ENCODE results near the gene NUMB. TPM values are rescaled to one million over a fixed set of nuclear protein-coding genes. Genes with fewer than 3 reads are reported as not detected.

Gene NUMB
- total and polyA plus RNA-seq, 2 experiments from 2014 or later = 64.8 to 142 TPM

DNA sequence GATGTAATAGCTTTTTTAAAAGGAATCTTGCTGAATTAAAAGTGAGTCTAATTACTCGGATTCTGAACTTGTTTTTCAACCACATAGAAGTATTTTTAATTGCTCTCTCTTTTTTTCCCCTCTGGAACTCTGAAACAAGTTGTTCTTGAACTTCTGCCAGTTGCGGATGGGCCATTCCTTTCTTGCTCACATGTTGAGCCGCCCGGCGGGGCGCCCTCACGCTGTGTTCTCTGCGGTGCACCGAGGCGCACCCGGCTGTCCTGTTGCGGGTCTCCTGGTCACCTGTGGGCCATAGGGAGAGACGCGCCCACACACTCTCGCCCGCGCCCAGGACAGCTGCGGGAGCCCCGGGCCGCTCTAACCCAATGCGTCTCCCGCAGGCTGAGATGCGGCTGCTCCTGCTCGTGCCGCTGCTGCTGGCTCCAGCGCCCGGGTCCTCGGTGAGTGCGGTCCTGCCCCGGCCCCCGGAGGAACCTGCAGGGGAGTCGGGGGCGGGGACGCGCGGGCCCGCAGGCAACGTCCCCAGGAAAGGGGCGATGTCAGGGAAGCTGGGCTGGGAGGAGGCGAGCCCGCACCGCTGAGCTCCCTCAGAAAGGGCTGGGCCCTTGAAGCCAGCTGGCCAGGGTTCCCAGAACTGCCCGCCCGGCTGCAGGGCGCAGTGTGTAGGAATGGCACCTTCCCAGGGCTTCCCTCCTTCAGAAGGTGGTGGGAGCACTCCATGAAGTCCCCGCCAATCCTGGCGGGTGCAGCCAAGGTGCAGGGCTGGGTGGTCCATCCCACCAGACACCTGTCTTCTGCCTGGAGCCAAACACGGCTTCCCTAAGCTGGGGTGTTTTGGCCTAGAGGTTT lies 218.7 kb downstream of the NUMB start:
- Histone ChIP-seq H3F3A (ENCODE audit: insufficient read depth) (peaks cover 12% of the 10 kb centered on the region), H3K4me1 (ENCODE audit: insufficient read depth) (peaks cover 17% of the 10 kb centered on the region), H3K27me3 (replicated peaks; ENCODE audit: insufficient read depth) (peaks cover 35% of the 10 kb centered on the region), H3K27ac (no peak overlapping the region), H3K4me3 (peak overlapping the region; percentile 46), H3K9me3 (ENCODE audit: low read depth) (no peaks in the 10 kb centered on the region), H3K4me2 (ENCODE audit: unreplicated experiment) (peak overlapping the region; percentile 81), H3K9ac (no peak overlapping the region), H4K20me1 (ENCODE audit: insufficient read depth) (no peaks in the 10 kb centered on the region), H3K36me3 (ENCODE audit: low read depth) (no peaks in the 10 kb centered on the region), H3K9me2 (ENCODE audit: insufficient read depth) (no peaks in the 10 kb centered on the region), H3K79me2 (ENCODE audit: insufficient read depth) (no peaks in the 10 kb centered on the region), H2AFZ (no peak overlapping the region)
- in situ Hi-C loops (cut with MboI) = no loop called here
- peak; percentile 71 for DNase-seq
- WGBS, 2 experiments (ENCODE audit: low coverage in 1 of 2, low lambda C conversion rate in 2 of 2, missing lambda C conversion rate in 2 of 2) = 8 to 10% methylated on average over 28 to 48 of the region's 48 CpGs
- TF ChIP-seq EZH2 (IDR thresholded peaks at IDR 0.05; ENCODE audit: insufficient read depth, poor library complexity, severe bottlenecking) (no peak), EZH2phosphoT487 (IDR thresholded peaks at IDR 0.05; ENCODE audit: insufficient read depth, low read depth) (0 out of 2 replicates have a peak, but pooled peaks have one; percentile 33)

- no peaks in the 10 kb centered on the region for H3K79me2 ChIP-seq (ENCODE audit: insufficient read depth)
- in situ Hi-C loops (cut with MboI) = no loop called here
- peaks cover 12% of the 10 kb centered on the region for H3F3A ChIP-seq (ENCODE audit: insufficient read depth)
- H3K36me3 ChIP-seq (ENCODE audit: low read depth) = no peaks in the 10 kb centered on the region
- H2AFZ ChIP-seq = no peak overlapping the region
- H3K4me2 ChIP-seq (ENCODE audit: unreplicated experiment) = peak overlapping the region; percentile 81
- H3K4me3 ChIP-seq = 0 out of 2 replicates have a peak overlapping the region, but pooled peaks have one; percentile 57
- peaks cover 41% of the 10 kb centered on the region for H3K27me3 ChIP-seq (replicated peaks; ENCODE audit: insufficient read depth)
- no peak overlapping the region for H3K9ac ChIP-seq
- WGBS, 2 experiments (ENCODE audit: low coverage in 1 of 2, low lambda C conversion rate in 2 of 2, missing lambda C conversion rate in 2 of 2) = 47 to 60% methylated on average over 11 of the region's 11 CpGs
- H3K4me1 ChIP-seq (ENCODE audit: insufficient read depth) = peaks cover 17% of the 10 kb centered on the region
- no peaks in the 10 kb centered on the region for H4K20me1 ChIP-seq (ENCODE audit: insufficient read depth)
- TF ChIP-seq EZH2phosphoT487 (IDR thresholded peaks at IDR 0.05; ENCODE audit: insufficient read depth, low read depth) (no peak), EZH2 (IDR thresholded peaks at IDR 0.05; ENCODE audit: insufficient read depth, poor library complexity, severe bottlenecking) (no peak)
- no peaks in the 10 kb centered on the region for H3K9me2 ChIP-seq (ENCODE audit: insufficient read depth)
- DNase-seq = no peak
- H3K9me3 ChIP-seq (ENCODE audit: low read depth) = no peaks in the 10 kb centered on the region
- no peak overlapping the region for H3K27ac ChIP-seq
These were observed 219.4 kb downstream of the NUMB start for GRCh38 chr14:73238941-73239340.

DNA sequence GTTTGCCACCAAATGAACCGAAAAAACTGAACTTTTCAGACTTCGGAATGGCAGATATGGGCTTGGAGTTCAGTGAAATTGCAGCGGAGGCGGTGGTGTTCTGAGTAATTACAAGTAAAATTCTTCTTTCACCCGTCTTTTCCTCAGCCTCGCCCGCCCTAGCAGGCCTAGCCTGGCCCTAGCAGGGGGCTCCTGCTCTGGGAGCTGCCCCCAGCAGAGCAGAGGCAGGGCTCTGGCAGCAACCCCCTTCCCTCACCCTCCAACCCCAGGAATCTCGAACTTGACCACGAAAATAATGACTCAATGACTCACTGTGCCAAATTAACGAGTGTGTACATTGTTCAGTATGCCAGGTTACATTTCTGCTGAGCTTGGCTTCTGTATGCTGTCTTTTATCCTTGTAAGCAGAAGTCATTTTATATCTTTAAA lies 219.9 kb downstream of the NUMB start:
- Histone ChIP-seq H2AFZ (peak overlapping the region; percentile 62), H3K9ac (no peak overlapping the region), H3K27me3 (replicated peaks; ENCODE audit: insufficient read depth) (peaks cover 41% of the 10 kb centered on the region), H3K9me3 (ENCODE audit: low read depth) (no peaks in the 10 kb centered on the region), H4K20me1 (ENCODE audit: insufficient read depth) (no peaks in the 10 kb centered on the region), H3K9me2 (ENCODE audit: insufficient read depth) (no peaks in the 10 kb centered on the region), H3K27ac (no peak overlapping the region), H3K36me3 (ENCODE audit: low read depth) (no peaks in the 10 kb centered on the region), H3K79me2 (ENCODE audit: insufficient read depth) (no peaks in the 10 kb centered on the region), H3K4me1 (ENCODE audit: insufficient read depth) (peaks cover 17% of the 10 kb centered on the region), H3F3A (ENCODE audit: insufficient read depth) (peaks cover 12% of the 10 kb centered on the region), H3K4me3 (peak overlapping the region; percentile 57), H3K4me2 (ENCODE audit: unreplicated experiment) (peak overlapping the region; percentile 81)
- in situ Hi-C loops (cut with MboI) = no loop called here
- WGBS, 2 experiments (ENCODE audit: low coverage in 1 of 2, low lambda C conversion rate in 2 of 2, missing lambda C conversion rate in 2 of 2) = 2% methylated on average over 10 of the region's 10 CpGs
- DNase-seq = peak; percentile 77
- peak; percentile 27 for TF ChIP-seq EZH2 (IDR thresholded peaks at IDR 0.05; ENCODE audit: insufficient read depth, poor library complexity, severe bottlenecking)
- no peak for TF ChIP-seq EZH2phosphoT487 (IDR thresholded peaks at IDR 0.05; ENCODE audit: insufficient read depth, low read depth)

DNA sequence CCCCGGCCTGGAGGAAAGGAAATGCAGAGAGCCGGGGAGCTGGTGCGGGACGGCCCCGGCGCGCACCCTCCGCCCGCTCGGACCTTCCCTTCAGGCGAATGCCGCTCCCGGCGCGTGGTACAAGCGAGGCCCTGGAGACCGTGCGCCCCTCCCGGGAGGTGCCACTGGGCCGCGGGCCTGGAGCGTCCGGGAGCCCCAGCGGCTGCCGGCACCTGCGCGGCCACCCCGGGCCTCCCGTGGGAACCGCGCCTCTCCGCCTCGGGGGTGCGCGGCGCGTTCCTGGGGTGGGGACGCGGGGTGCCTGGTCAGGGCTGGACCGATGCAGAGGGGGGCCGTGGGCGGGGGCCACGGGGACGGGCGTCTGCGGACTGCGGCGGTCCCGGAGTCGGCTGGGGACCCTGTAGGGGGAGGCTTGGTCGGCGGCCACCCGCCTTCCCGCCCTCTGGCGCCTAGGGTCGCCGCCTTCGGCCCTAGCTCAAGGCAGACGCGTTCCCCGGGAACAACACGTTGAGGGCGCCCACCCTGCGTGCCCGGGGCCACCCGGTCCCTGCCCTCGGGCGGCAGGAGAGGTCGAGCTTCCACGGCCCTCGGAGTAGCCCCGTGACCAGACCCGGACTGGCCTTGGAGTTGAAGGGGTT lies 220.4 kb downstream of the NUMB start:
- WGBS, 2 experiments (ENCODE audit: low coverage in 1 of 2, low lambda C conversion rate in 2 of 2, missing lambda C conversion rate in 2 of 2) = 0 to 2% methylated on average over 52 of the region's 73 CpGs
- Histone ChIP-seq H3K4me1 (ENCODE audit: insufficient read depth) (peaks cover 17% of the 10 kb centered on the region), H2AFZ (peak overlapping the region; percentile 62), H3K9ac (no peak overlapping the region), H3K9me3 (ENCODE audit: low read depth) (no peaks in the 10 kb centered on the region), H4K20me1 (ENCODE audit: insufficient read depth) (no peaks in the 10 kb centered on the region), H3K27ac (no peak overlapping the region), H3K4me3 (peak overlapping the region; percentile 57), H3K9me2 (ENCODE audit: insufficient read depth) (no peaks in the 10 kb centered on the region), H3K4me2 (ENCODE audit: unreplicated experiment) (peak overlapping the region; percentile 81), H3K36me3 (ENCODE audit: low read depth) (no peaks in the 10 kb centered on the region), H3K79me2 (ENCODE audit: insufficient read depth) (no peaks in the 10 kb centered on the region), H3K27me3 (replicated peaks; ENCODE audit: insufficient read depth) (peaks cover 38% of the 10 kb centered on the region), H3F3A (ENCODE audit: insufficient read depth) (peaks cover 12% of the 10 kb centered on the region)
- DNase-seq = peak; percentile 31
- in situ Hi-C loops (cut with MboI) = no loop called here
- TF ChIP-seq EZH2 (IDR thresholded peaks at IDR 0.05; ENCODE audit: insufficient read depth, poor library complexity, severe bottlenecking) (no peak), EZH2phosphoT487 (IDR thresholded peaks at IDR 0.05; ENCODE audit: insufficient read depth, low read depth) (no peak)

Measured in GM23248 (cell line).